Stimulated activated CD4-positive, alpha-beta T cell treated with anti-CD3 and anti-CD28 coated beads, TNF-alpha, amount 100 ng/mL, for 1 hour (primary cell): ENCODE measurements around the gene LMAN2L.

Source experiments
- DNase-seq, 3 donors: peaks; one replicate each; pipeline ENCODE4 v3.0.0-alpha.2; 2020; ENCODE audit warnings: low read depth in 3 of 3, low spot score in 1 of 3

The LMAN2L gene

DNA sequence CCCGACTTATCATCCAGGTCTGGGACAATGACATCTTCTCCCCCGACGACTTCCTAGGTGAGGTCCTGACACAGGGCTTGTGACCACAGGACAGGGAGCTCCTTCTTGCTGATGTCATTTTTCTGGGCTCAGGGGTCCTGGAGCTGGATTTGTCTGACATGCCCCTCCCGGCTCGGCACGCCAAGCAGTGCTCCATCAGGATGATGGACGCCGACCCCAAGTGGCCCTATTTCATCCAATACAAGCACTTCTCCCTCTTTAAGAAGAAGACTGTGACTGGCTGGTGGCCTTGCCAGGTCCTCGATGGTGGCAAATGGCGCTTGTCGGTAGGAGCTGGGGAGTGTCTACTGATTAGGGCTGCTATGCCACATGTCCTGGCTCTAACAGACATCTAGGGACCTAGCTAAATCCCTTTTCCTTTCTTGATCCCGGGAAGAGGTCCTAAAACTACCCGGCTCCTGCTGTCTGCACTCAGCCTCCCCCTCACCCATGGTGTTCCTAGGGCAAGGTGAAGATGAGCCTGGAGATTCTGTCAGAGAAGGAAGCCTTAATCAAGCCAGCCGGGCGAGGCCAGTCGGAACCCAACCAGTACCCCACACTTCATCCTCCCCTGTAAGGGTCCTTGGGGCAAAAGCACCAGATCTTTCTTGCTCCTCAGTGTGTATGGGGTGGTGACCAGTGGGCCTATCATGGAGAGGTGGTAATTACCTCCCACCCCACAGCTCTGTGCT, 36.7 kb downstream of the LMAN2L start:
- DNase-seq: no peak

DNA sequence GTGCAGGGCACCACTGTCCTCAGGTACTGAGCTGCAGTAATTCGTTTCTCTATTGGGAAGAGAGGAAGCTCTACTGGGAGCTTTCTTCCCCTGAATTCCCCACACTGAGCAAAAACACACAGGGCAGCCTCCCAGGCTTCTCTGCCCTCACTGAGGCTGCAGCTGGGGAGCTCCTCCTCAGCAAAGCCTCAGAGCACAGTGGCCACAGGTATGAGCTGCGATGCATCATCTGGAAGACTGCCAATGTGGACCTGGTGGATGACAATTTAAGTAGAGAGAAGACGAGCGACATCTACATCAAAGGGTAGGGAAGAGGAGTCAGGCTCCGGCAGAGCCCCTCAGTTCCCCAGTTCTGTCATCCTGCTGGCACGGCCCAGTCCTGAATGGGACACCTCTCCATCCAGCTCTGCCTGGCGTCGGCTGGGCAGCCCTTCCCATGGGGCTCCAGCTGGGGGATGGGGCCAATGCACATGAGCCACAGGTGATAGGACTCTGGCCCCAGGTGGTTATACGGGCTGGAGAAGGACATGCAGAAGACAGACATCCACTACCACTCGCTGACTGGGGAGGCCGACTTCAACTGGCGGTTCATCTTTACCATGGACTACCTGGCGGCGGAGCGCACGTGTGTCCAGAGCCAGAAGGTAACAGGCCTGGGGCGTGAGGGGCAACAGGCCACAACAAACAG, 37.6 kb downstream of the LMAN2L start:
- DNase-seq: no peak

- DNase-seq: no peak
Observed at GRCh38 chr2:96701636-96702035, 38.2 kb downstream of the LMAN2L start.

GRCh38 chr2:96700086-96700485, 39.8 kb downstream of the LMAN2L start:
- no peak for DNase-seq

- no peak for DNase-seq
Observed at GRCh38 chr2:96699621-96700020, 40.2 kb downstream of the LMAN2L start.

GRCh38 chr2:96699021-96699420, 40.8 kb downstream of the LMAN2L start:
- DNase-seq: no peak

DNA sequence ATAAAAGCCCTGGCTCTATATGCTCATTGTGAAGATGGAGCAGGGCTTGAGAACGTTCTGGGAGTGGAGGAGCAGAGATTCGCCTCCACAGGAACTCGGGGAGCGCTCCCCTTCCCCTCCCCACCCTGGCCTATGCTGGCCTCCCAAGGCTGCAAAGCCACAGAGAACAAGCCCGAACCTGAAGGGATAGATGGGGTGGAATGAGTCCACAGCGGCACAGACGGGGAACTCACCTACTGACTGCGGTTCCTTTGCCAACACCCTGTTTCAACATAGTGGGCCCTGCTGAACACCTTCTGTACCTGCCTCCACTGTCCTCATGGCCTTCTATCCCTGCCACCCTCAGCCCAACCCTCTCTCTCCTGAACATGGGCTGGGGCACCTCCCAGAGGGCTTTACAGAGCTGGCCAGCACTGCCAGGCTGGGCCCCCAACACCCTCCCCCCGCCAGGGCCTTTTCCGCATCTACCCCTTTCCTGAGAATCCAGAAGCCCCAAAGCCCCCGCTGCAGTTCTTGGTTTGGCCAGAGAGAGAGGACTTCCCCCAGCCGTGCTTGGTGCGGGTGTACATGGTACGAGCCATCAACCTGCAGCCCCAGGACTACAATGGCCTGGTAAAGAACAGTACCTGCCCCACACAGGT, 41.5 kb downstream of the LMAN2L start:
- DNase-seq: no peak

GRCh38 chr2:96697476-96697875, 42.4 kb downstream of the LMAN2L start:
- no peak for DNase-seq

- no peak for DNase-seq
Observed at GRCh38 chr2:96695602-96696001, 44.3 kb downstream of the LMAN2L start.

DNA sequence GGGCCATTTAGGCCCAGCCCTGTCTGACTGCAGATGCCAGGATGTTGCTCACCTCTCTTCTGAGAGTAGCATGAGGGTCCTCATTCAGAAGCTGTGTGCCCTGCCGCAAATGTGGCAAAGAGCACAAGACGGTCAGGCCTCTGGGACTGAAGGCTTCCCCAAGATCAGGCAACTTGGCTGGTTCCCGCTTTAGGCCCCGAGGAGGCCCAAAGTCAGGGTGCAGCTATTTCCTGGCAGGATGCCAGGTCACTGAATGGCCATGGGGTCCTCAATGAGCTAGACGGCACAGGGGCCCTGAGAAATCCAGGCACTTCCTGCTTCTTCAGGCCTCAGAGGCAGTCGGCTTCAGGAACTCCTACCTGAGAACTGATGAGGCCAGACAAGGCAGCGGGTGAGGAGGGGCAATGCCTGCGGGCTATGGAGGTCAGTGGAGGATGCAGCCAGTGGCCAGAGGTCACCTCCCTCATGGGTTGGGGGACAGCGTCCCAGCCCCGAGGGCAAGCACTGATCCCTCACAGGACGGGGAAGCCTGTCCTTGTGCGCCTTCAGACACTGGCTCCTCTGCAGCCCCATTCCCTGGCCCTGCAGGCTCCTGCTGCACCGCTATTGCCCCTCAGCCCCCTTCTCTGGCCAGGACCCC, 44.9 kb downstream of the LMAN2L start:
- DNase-seq: no peak

DNA sequence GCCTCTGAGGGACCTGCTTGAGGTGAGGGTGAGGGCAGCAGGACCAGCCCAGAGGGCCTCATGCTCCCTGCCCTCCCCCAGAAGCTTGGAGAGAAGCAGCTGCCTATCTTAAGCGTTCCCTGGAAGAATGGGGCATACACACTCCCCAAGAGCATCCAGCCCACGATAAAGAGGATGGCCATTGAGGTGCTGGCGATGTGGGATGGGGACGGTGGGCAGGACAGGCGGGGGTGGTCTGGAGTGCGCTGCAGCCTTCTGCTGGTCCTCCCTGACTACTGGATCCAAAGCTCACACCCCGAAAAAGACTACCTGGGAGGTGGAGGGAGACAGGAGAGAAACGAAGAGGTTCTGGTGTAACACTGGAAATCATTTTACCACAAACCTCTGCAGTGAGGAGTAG, 45.6 kb downstream of the LMAN2L start:
- DNase-seq: no peak

DNA sequence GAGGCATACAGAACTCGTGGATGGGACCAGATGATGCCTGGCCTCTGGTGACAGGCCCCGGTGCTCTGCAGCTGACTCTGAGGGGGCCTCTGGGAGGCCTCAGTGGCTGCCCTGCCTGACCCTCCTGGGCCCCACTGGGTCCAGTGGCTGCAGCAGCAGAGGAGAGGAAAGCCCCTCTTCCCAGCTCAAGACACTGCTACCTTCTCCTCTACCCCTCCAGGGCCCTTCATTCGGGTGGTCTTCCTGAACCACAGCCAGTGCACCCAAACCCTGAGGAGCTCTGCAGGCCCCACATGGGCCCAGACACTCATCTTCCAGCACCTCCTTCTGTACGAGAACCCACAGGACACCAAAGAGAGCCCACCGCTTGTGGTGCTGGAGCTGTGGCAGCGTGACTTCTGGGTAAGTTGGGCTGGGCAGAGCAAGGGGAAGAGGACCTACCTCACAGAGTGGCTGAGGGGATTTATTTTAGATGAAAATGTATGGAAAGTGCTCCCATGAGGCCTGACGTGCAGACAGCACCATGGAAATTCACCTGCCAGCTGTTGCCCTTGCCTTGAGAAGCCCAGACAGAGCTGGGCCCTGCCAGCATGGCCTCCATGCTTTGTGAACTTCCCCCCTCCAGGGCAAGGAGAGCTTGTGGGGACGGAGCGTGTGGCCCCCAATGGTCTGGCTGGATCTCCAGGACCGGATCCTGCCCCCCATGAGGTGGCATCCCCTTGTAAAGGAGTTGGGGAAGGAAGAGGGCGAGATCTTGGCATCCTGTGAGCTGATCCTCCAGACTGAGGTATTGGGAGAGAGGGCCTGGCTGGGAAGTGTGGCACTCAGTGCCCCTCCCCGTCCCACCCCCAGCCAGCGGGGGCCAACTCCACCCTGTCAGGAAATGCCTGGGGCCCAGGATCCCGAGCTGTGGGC, 46.3 kb downstream of the LMAN2L start:
- DNase-seq: no peak

DNA sequence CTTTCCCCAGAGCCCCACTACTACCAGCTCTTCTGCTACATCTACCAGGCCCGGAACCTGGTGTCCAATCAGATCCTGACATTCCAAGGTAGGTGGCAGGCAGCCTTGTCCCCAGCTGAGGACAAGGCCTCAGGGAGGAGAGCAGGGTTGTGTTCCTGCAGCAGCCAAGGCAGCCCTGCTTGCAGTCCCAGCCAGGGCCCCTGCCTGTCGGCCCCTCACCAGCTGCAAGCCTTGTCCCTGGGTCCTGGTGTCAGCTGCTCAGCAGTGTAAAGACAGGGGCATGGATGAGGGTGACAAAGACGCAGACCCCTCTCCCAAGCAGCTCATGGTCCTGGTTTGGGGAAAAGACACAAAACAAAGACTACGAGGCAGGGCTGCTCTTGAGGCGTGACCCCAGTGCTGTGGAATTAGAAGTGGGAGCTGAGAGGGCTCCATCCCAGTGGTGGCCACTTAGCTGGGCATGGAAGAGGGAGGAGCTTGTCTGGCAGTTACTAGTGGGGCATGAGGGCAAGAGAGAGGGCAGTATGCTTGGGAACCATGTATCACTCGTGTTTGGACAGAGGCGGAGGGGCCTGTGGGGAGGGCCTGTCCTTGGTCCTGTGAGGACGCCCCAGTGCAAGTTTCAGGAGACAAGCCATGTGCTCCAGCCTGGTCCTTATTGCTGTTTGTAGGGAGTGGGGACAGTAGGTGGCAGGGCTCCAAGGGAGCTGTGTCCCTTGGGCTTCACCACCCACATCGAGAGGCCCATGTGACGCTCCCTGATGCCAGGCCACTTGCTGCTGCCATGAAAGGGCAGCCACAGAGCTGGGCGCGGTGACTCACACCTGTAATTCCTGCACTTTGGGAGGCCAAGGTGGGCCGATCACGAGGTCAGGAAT, 47.5 kb downstream of the LMAN2L start:
- no peak for DNase-seq

DNA sequence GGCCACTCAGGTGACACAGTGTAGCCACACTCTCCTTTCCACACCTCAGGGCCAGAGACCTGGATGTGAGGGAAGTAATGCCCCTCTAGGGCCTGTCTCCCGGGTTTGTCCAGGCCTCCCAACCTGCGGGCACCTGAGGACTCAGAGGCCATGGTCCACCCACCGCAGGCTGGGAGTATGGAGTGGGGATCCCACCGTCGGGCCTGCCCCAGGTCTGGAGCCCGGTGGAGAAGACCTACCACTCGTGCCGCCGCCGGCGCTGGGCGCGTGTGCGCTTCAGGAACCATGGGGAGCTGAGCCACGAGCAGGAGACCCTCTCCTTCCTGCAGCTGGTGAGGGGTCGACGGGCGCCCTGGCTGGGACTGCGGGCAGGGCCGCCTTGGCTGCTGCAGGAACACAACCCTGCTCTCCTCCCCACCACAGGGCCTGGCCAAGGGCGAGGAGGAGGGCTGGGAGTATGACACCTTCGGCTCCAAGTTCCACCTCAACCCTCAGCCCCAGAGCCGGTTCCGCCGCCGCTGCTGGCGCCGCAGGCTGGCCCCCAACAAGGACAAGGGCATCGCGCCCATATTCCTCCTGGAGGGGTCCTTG, 48.7 kb downstream of the LMAN2L start:
- no peak for DNase-seq

- no peak for DNase-seq
Observed at GRCh38 chr2:96690306-96691021, 49.4 kb downstream of the LMAN2L start.

GRCh38 chr2:96689431-96689991, 50.4 kb downstream of the LMAN2L start:
- DNase-seq: no peak

- no peak for DNase-seq
Observed at GRCh38 chr2:96688649-96689430, 51.0 kb downstream of the LMAN2L start.
